PC-3 (cell line): ENCODE results near the gene KRCC1. TPM values are rescaled to one million over a fixed set of nuclear protein-coding genes. Genes with fewer than 3 reads are reported as not detected.
"Not testable (repeated sequence)": the region's sequence is repeated elsewhere in the genome, so short reads cannot be mapped to it uniquely, and the experiment has no call there.

Experiments used
- ATAC-seq: fragments of 200-7000 bp; cut with Tn5 transposase; 2 replicates; pipeline ENCODE4 v1.9.1; 2020; ENCODE audit warnings: mild to moderate bottlenecking, moderate library complexity
- BruUV-seq: library from RNA; stranded (reverse); fragments of 400-500 nt; replicated peaks from 2 replicates; lab custom pipeline; 2021; lab: Mats Ljungman, UMichigan
- CTCF ChIA-PET: fragments of 300-600 bp; sonication (Branson Sonifier 250); formaldehyde crosslinking; loops from one replicate; lab custom pipeline; 2022; ENCODE audit warnings: antibody characterized with exemption; lab: Charles Lee
- POLR2A ChIA-PET: fragments of 300-600 bp; sonication (Branson Sonifier 250); formaldehyde crosslinking; loops from one replicate; lab custom pipeline; 2022; ENCODE audit warnings: antibody characterized with exemption; ENCODE audit not compliant: unreplicated experiment; lab: Charles Lee
- DNase-seq: peaks from one replicate; pipeline ENCODE4 v3.0.0-alpha.2; 2015
- H2AFZ ChIP-seq: fragments of 300-600 bp; sonication (generic); 2 replicates; pipeline ENCODE4 v1.6.0; 2016; ENCODE audit warnings: antibody characterized with exemption, low read length
- H3F3A ChIP-seq: fragments of 300-600 bp; sonication (generic); one replicate; pipeline ENCODE4 v1.6.0; 2017; ENCODE audit warnings: antibody characterized with exemption, low read length, control low read depth, mild to moderate bottlenecking; ENCODE audit not compliant: unreplicated experiment
- H3K27ac ChIP-seq: fragments of 300-600 bp; sonication (generic); 2 replicates; pipeline ENCODE4 v1.5.1; 2016; ENCODE audit warnings: mild to moderate bottlenecking, low read length
- H3K27me3 ChIP-seq: fragments of 300-600 bp; sonication (generic); 2 replicates; pipeline ENCODE4 v1.6.1; 2016; ENCODE audit warnings: low read length, mixed read lengths
- H3K36me3 ChIP-seq: fragments of 300-600 bp; sonication (generic); 2 replicates; pipeline ENCODE4 v1.6.1; 2016; ENCODE audit warnings: low read depth, mixed run types, low read length, mixed read lengths
- H3K4me1 ChIP-seq: fragments of 300-600 bp; sonication (generic); 2 replicates; pipeline ENCODE4 v1.5.1; 2016; ENCODE audit warnings: low read length; ENCODE audit not compliant: insufficient read depth
- H3K4me2 ChIP-seq: fragments of 300-600 bp; sonication (generic); 2 replicates; pipeline ENCODE4 v1.6.0; 2016; ENCODE audit warnings: low read length
- H3K4me3 ChIP-seq: fragments of 300-600 bp; sonication (generic); 2 replicates; pipeline ENCODE4 v1.5.1; 2016; ENCODE audit warnings: mild to moderate bottlenecking, low read length, mixed read lengths
- H3K79me2 ChIP-seq: fragments of 300-600 bp; sonication (generic); 2 replicates; pipeline ENCODE4 v1.6.1; 2017; ENCODE audit warnings: low read length, mixed read lengths
- H3K9ac ChIP-seq: fragments of 300-600 bp; sonication (generic); 2 replicates; pipeline ENCODE4 v1.6.0; 2016; ENCODE audit warnings: mild to moderate bottlenecking, low read length
- H3K9me2 ChIP-seq: fragments of 300-600 bp; sonication (generic); replicated peaks from 2 replicates; pipeline ENCODE4 v1.6.1; 2016; ENCODE audit warnings: mixed run types, low read length, mixed read lengths
- H3K9me3 ChIP-seq: fragments of 300-600 bp; sonication (generic); 2 replicates; pipeline ENCODE4 v1.6.1; 2016; ENCODE audit warnings: low read length, mixed read lengths
- H4K20me1 ChIP-seq: fragments of 300-600 bp; sonication (generic); 2 replicates; pipeline ENCODE4 v1.6.1; 2016; ENCODE audit warnings: low read length, mixed read lengths
- intact Hi-C: fragments of 100-400 bp; cut with micrococcal nuclease; formaldehyde crosslinking; loops from 2 replicates; pipeline ENCODE4 v1.9.0; 2023
- microRNA-seq: library from miRNA; unstranded; fragments of <30 nt; microRNA quantifications from one replicate; pipeline ENCODE4 v1.1.0, GENCODE V29; 2020; ENCODE audit not compliant: unreplicated experiment
- total RNA-seq: library from RNA; depleted of rRNA; stranded (reverse); fragments of >200 nt; gene quantifications from 2 replicates; pipeline ENCODE4 v1.2.3, GENCODE V29; 2014; rRNA removed

The KRCC1 gene
- total RNA-seq, 1 experiment from 2014 or later, result 14.1 TPM

- H3K9me3 ChIP-seq, H3K4me1 ChIP-seq, H4K20me1 ChIP-seq, H3K27ac ChIP-seq, H3K9ac ChIP-seq, H3F3A ChIP-seq, CTCF ChIA-PET, BruUV-seq, H3K79me2 ChIP-seq, H2AFZ ChIP-seq, H3K4me2 ChIP-seq, ATAC-seq, H3K9me2 ChIP-seq, H3K36me3 ChIP-seq, H3K27me3 ChIP-seq, POLR2A ChIA-PET, H3K4me3 ChIP-seq, DNase-seq, intact Hi-C loops: not testable (repeated sequence)
These were observed 69.7 kb downstream of the KRCC1 start for GRCh38 chr2:87985902-87986301.

GRCh38 chr2:87981182-87981581 lies 74.4 kb downstream of the KRCC1 start:
- DNase-seq, H3K4me2 ChIP-seq, H3K36me3 ChIP-seq, H3K27ac ChIP-seq, H3K79me2 ChIP-seq, H3K9me2 ChIP-seq, H4K20me1 ChIP-seq, CTCF ChIA-PET, H2AFZ ChIP-seq, H3K4me3 ChIP-seq, H3K27me3 ChIP-seq, H3K9me3 ChIP-seq, H3F3A ChIP-seq, BruUV-seq, H3K9ac ChIP-seq, intact Hi-C loops, POLR2A ChIA-PET, H3K4me1 ChIP-seq, ATAC-seq: not testable (repeated sequence)

Small RNA genes lying within 50 kb of the gene (microRNA-seq; reads per million reads assigned to microRNA genes)
- gene MIR4780, result not detected

Other genes with a start within 250 kb of the KRCC1 start
- not detected in 2 replicates for gene RGPD2, start 230.0 kb downstream of the KRCC1 start, total RNA-seq
- 122 TPM in 1 of 2 replicates, not detected in the other for gene RNU2-63P, start 39.2 kb downstream of the KRCC1 start, total RNA-seq
- not detected in 2 replicates for gene SMYD1, start 12.0 kb upstream of the KRCC1 start, total RNA-seq
- not detected in 2 replicates for gene FABP1, start 72.3 kb upstream of the KRCC1 start, total RNA-seq
- 0.75 and 2.0 TPM in 2 replicates for gene THNSL2, start 114.6 kb upstream of the KRCC1 start, total RNA-seq